Kidney capillary endothelial cell (primary cell): ENCODE measurements around the gene SYK.
A peak's percentile ranks its signal among the peaks of the same experiment; 100 is the strongest.

ENCODE experiments used
- DNase-seq: peaks from one replicate; pipeline ENCODE4 v3.0.0-alpha.2; 2018; ENCODE audit warnings: low spot score

Gene SYK

DNA sequence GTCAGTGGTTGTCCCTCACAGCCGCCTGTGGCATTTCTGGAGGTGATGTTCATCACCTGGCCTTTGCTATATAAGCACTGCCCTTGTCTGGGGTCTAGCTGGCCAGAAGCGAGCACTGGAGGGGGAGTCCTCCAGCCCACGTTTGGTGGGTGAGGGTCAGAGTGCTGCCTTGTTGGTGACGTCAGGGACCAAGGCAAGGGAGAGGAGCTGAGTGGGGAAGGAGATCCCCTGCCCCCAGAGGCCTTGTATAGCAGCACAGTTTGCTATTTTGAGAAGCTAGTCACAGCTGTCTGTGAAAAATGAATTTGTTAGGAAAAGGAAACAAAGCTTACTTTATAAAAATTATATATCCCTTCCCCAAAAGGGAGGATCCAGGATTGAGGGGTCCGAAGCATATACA lies 49.8 kb downstream of the SYK start:
- DNase-seq = no peak

- no peak for DNase-seq
Observed at GRCh38 chr9:90853945-90854344, 52.3 kb downstream of the SYK start.

DNA sequence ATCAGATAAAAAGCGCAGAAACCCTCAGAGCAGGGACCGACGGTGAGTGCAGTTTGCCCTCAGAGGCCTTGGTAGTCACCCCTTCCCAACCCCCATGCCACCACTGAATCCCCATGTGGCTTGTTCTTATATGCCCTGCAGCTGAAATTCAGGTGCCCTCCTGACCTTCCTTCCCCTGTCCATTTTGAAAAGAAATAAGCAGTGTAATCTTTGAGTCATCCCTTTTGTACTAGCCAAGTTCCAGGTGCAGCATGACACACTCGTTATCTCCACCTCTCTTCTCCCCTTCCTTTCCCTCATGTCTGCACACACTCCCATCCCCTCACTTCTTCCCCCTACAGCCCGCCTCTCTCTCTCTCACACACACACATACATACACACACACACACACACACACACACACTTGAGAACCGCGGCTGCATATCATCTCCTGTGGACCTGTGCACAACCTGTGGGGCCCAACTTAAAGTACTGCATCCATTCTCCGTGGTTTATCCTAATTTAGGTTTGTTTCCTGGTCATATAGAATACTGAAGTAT lies 53.1 kb downstream of the SYK start:
- no peak for DNase-seq

DNA sequence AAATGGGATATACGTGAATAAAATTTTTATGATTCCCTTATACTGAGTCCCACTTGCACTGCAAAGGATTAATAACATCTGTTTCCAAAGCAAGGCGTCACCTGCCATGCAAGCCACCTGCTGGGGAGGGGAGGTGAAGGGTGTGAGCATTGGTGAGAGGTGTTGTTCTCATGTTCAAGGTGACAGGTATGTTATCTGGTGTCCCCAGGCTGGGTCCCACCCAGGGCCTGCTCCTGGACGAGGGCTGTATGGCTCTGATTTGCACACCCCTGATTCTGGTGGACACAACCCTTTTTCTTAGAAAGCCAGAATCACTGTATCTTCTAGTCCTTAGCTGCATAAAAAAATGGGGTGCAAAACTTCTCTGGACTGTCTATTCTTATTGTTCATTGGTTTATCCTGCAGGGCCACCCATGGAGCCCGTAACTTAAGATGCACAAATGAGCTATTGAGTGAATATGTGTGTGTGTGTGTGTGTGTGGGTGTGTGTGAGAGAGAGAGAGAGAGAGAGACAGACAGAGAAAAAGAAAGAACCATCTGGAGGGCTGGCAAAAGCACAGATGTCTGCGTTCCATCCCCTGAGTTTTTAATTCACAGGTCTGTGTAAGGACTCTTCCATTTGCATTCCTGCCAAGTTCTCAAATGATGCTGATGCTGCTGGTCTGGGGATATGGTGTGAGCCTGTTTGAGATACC lies 53.7 kb downstream of the SYK start:
- no peak for DNase-seq

- no peak for DNase-seq
Observed at GRCh38 chr9:90857091-90857490, 55.5 kb downstream of the SYK start.

GRCh38 chr9:90857855-90858254 lies 56.2 kb downstream of the SYK start:
- DNase-seq = no peak

GRCh38 chr9:90858457-90858901 lies 56.9 kb downstream of the SYK start:
- no peak for DNase-seq

GRCh38 chr9:90860382-90860781 lies 58.8 kb downstream of the SYK start:
- no peak for DNase-seq

DNA sequence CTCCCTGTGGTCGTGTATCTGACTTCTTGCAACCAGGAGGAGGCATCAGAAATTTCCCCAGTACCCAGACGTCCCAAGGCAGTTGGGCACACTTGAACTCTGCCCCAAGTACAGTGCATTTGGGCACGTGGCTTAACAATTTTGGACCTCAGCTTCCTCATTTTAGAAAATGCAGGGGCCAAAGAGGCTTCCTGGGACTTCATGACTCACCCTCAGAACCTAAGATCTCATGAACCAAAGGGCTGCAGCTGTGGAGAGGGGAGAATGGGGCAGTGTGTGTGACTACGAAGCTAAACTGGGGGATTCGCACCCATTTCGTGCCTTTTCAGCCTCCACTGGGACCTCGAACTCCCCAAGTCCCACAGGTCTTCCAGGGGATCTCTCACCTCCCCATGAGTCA lies 59.2 kb downstream of the SYK start:
- no peak for DNase-seq

GRCh38 chr9:90861380-90861779 lies 59.8 kb downstream of the SYK start:
- no peak for DNase-seq

DNA sequence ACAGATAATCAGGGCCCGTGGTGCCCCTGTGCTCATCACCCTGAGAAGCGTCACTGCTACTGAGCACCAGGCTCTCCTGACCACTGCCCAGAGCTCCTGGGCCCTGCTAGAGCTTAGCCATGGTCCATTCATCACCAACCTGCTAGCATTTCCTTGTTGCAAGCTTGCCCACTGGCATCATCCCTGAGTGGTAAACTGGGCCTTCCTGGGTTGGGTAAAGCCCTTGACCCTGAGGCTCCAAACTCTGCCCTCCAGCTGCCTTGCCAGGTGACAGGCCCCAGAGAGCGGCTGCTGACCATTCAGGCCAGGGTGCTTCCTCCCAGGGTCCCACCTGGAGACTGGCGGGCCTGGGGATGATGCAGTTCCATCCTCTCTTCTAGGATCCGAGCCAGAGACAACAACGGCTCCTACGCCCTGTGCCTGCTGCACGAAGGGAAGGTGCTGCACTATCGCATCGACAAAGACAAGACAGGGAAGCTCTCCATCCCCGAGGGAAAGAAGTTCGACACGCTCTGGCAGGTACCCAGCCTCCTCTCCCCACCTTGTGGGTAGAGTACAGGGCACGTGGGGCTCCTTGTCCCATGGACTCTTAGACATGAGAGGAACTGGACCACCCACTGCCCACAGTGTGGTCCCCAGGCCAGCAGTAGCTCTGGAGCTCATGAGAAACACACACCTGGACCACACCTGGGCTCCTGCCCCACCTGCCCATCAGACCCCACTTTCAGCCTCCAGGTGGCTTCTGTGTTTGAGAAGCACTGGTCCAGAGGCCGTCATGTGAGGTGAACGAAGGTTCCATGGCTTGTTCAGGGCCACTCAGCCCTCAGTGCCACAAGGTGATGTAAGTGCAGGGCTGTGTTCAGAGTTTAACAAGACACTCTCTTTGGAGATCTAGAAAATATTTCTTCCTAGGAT lies 60.5 kb downstream of the SYK start:
- no peak for DNase-seq

DNA sequence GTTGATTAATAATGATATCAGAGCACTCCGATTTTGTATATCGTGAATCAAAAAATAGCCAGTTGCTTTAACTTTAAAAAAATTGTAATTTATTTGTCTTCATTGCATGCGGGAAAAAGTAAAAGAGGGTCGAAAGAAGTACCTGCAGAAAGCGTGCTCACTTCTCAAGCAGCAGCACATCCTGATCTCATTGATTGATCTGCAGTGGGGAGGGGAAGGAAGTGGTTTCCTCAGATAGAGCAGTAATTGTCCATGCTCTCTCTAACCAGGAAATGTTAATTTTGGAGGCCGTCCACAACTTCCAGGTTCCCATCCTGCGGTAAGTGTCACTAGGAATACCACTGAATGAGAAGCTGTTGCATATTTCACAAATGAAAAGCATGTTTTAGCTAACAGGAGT lies 63.2 kb downstream of the SYK start:
- DNase-seq = no peak

GRCh38 chr9:90867101-90867500 lies 65.5 kb downstream of the SYK start:
- DNase-seq = no peak

DNA sequence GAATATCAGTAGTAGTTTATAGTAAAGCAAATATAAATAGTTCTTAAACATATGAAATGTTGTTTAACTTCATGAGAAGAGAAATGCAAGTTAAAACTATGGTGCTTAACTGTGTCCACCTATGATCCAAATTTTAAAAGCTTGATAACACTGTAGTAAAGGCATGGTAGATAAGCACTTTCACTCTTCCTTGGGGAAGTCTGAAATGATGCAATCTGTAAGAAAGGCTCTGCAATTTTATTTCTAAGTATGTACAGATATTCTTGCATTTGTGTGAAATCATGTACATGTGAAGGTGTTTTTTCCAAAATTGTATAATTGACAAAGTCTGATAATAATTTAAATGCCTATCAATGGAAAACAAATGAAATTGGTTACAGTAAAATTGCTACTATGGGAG lies 66.9 kb downstream of the SYK start:
- no peak for DNase-seq

- no peak for DNase-seq
Observed at GRCh38 chr9:90869361-90869760, 67.7 kb downstream of the SYK start.

GRCh38 chr9:90870621-90871326 lies 69.2 kb downstream of the SYK start:
- DNase-seq = peak; percentile 49

GRCh38 chr9:90871327-90871935 lies 69.8 kb downstream of the SYK start:
- no peak for DNase-seq

GRCh38 chr9:90872835-90873294 lies 71.2 kb downstream of the SYK start:
- no peak for DNase-seq

DNA sequence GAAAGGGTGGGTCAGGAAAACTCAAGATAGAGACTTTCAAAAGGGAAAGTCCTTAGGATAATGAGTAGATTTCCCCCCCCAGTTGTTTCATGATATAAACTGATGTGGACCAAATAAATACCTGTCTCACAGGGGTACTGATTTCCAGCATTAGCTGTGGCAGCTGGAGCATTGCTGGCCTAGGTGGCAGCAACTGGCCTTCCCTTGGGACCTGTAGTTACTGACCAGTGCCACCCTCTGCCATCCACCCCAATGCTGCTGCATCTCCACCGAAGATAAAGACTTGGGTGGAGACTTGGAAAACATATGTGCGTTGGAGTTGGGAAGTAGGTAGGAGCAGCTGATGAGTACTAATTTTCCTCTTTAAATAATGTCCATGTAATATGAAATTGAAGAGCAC lies 71.8 kb downstream of the SYK start:
- no peak for DNase-seq

DNA sequence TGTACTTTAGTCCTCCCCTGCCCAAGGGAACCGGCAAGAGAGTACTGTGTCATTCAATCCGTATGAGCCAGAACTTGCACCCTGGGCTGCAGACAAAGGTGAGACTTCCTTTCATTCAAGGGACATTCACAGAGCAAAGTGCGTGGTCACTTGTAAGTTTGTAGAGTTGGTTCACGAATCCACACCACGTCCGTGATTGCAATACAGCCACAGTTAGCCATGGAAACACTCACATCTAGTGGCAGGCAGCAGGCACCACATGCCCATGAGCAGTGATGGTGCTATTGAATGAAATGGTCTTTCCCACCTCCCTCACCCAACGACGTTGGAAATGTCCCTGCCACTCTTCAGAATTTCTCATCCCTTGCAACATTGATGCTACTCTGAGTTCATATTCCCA lies 72.6 kb downstream of the SYK start:
- no peak for DNase-seq

DNA sequence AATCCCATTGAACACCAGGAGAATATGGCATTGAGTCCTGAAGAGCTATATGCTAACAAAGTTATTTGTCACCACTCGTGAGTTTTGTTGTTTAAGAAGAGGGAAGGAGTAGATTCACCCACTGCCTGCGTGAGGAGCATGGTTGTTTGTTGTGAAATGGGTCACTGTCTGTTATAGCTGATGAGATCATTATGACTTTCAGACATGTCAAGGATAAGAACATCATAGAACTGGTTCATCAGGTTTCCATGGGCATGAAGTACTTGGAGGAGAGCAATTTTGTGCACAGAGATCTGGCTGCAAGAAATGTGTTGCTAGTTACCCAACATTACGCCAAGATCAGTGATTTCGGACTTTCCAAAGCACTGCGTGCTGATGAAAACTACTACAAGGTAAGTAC lies 76.9 kb downstream of the SYK start:
- DNase-seq = no peak

- DNase-seq = no peak
Observed at GRCh38 chr9:90880066-90880465, 78.4 kb downstream of the SYK start.
